HL-60 (cell line): ENCODE results near the gene HERC4.
"Not testable (repeated sequence)": the region's sequence is repeated elsewhere in the genome, so short reads cannot be mapped to it uniquely, and the experiment has no call there.

Experiments
- DNase-seq, 2 experiments: peaks; one replicate each; pipeline ENCODE4 v3.0.0-alpha.2; 2010 to 2020; ENCODE audit warnings: low read depth in 1 of 2, low spot score in 1 of 2
- H3K27ac ChIP-seq: fragments of 250-450 bp; sonication (Bioruptor Pico); replicated peaks from 2 replicates; pipeline ENCODE4 v1.5.1; 2020; ENCODE audit warnings: mild to moderate bottlenecking, moderate library complexity
- H3K27me3 ChIP-seq: fragments of 250-450 bp; sonication (Bioruptor Pico); 2 replicates; pipeline ENCODE4 v1.5.1; 2021; ENCODE audit warnings: mild to moderate bottlenecking, moderate library complexity; ENCODE audit not compliant: insufficient read depth, poor library complexity, severe bottlenecking
- H3K4me3 ChIP-seq: replicated peaks from 2 replicates; pipeline ENCODE4 v1.5.1; 2011; ENCODE audit warnings: mild to moderate bottlenecking, control low read depth, low read length; ENCODE audit not compliant: insufficient read depth
- GABPA ChIP-seq: IDR thresholded peaks from 2 replicates; pipeline ENCODE4 v1.6.1; 2012; ENCODE audit warnings: low read depth
- POLR2AphosphoS5 ChIP-seq: IDR thresholded peaks from 2 replicates; pipeline ENCODE4 v1.6.1; 2012; ENCODE audit warnings: low read depth
- SPI1 ChIP-seq: IDR thresholded peaks from 2 replicates; pipeline ENCODE4 v1.6.1; 2012; ENCODE audit warnings: low read depth, mild to moderate bottlenecking, borderline replicate concordance
- TF ChIP-seq, protein P1 (sequence below): IDR thresholded peaks from one replicate; pipeline ENCODE4 v1.5.1; 2011; ENCODE audit warnings: low read length, control low read depth, inconsistent platforms; ENCODE audit not compliant: insufficient read depth
- TF ChIP-seq, protein P2 (sequence below): IDR thresholded peaks from 2 replicates; pipeline ENCODE4 v1.6.1; 2012; ENCODE audit warnings: low read depth; ENCODE audit not compliant: insufficient replicate concordance

HERC4 gene

DNA sequence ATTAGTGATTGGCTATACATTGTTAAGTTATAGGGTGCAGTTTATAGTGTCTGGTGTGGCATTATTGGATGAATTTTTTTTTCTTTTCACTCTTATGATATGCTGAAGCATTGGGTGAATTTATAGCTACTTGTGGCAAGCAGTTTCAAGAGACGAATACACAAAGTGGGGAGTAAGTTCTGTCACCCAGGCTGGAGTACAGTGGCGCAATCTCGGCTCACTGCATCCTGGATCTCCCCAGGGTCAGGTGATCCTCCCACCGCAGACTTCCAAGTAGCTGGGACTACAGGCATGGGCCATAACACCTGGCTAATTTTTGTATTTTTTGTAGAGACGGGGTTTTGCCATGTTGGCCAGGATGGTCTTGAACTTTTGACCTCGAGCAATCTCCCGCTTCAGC is 196.9 kb downstream of the HERC4 start:
- Histone ChIP-seq H3K27ac (no peak overlapping the region), H3K4me3 (no peak overlapping the region), H3K27me3 (no peaks in the 10 kb centered on the region)
- DNase-seq: no peak
- TF ChIP-seq, protein P1, sequence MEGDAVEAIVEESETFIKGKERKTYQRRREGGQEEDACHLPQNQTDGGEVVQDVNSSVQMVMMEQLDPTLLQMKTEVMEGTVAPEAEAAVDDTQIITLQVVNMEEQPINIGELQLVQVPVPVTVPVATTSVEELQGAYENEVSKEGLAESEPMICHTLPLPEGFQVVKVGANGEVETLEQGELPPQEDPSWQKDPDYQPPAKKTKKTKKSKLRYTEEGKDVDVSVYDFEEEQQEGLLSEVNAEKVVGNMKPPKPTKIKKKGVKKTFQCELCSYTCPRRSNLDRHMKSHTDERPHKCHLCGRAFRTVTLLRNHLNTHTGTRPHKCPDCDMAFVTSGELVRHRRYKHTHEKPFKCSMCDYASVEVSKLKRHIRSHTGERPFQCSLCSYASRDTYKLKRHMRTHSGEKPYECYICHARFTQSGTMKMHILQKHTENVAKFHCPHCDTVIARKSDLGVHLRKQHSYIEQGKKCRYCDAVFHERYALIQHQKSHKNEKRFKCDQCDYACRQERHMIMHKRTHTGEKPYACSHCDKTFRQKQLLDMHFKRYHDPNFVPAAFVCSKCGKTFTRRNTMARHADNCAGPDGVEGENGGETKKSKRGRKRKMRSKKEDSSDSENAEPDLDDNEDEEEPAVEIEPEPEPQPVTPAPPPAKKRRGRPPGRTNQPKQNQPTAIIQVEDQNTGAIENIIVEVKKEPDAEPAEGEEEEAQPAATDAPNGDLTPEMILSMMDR: no peak
- TF ChIP-seq, protein P2, sequence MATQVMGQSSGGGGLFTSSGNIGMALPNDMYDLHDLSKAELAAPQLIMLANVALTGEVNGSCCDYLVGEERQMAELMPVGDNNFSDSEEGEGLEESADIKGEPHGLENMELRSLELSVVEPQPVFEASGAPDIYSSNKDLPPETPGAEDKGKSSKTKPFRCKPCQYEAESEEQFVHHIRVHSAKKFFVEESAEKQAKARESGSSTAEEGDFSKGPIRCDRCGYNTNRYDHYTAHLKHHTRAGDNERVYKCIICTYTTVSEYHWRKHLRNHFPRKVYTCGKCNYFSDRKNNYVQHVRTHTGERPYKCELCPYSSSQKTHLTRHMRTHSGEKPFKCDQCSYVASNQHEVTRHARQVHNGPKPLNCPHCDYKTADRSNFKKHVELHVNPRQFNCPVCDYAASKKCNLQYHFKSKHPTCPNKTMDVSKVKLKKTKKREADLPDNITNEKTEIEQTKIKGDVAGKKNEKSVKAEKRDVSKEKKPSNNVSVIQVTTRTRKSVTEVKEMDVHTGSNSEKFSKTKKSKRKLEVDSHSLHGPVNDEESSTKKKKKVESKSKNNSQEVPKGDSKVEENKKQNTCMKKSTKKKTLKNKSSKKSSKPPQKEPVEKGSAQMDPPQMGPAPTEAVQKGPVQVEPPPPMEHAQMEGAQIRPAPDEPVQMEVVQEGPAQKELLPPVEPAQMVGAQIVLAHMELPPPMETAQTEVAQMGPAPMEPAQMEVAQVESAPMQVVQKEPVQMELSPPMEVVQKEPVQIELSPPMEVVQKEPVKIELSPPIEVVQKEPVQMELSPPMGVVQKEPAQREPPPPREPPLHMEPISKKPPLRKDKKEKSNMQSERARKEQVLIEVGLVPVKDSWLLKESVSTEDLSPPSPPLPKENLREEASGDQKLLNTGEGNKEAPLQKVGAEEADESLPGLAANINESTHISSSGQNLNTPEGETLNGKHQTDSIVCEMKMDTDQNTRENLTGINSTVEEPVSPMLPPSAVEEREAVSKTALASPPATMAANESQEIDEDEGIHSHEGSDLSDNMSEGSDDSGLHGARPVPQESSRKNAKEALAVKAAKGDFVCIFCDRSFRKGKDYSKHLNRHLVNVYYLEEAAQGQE: no peak
- TF ChIP-seq GABPA: no peak
- no peak for TF ChIP-seq SPI1
- TF ChIP-seq POLR2AphosphoS5: no peak

DNA sequence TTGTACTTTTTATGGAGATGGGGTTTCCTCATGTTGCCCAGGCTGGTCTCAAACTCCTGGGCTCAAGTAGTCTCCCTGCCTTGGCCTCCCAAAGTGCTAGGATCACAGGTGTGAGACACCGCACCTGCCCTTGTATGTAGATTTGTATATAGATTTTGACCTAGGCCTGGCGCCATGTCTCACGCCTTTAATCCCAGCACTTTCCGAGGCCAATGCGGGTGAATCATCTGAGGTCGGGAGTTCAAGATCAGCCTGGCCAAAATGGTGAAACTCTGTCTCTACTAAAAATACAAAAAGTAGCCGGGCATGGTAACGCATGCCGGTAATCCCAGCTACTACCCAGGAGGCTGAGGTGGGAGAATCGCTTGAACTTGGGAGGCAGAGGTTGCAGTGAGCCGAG is 197.7 kb downstream of the HERC4 start:
- H3K4me3 ChIP-seq, H3K27me3 ChIP-seq, H3K27ac ChIP-seq, DNase-seq: not testable (repeated sequence)

DNA sequence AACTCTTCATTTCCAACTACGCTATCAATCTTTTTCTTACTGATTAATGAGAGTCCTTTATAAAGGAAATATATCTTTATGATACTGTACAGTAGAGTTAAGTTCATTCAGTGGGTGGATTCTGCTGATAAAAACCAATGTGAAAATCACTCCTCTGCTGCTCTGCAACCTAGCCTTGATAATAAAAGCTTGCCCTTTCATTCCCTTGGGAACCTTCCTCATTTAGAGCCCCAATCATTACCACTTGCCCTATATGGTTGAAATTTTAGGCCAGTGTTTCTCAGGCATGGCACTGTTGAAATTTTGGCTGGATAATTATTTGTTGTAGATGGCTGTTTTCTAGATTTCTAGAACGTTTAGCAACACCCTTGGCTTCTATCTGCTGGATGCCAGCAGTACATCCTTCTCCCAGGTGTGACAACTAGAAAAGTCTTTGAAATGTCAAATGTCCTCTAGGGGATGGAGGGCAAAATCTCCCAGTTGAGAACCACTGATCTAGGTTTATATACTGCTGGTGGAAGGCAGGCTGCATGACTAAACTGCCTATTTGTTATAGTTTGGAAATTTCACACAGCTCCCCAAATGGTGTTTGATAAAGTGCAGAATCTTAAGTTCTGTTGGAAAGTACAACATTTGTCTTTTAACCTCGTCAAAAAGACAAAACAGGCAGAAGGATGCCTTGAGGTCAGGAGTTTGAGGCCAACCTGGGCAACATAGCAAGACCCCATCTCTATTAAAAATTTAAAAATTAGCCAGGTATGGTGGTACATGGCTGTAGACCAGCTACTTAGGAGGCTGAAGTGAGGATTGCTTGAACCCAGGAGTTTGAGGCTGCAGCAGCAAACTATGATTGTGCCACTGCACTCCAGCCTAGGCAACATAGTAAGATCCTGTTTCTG is 199.5 kb downstream of the HERC4 start:
- H3K27ac ChIP-seq: no peak overlapping the region
- TF ChIP-seq GABPA (no peak), SPI1 (no peak), POLR2AphosphoS5 (no peak)
- TF ChIP-seq, protein P1: no peak
- TF ChIP-seq, protein P2: no peak
- DNase-seq: no peak
- H3K4me3 ChIP-seq: no peak overlapping the region
- no peaks in the 10 kb centered on the region for H3K27me3 ChIP-seq
